Endothelial cell of umbilical vein (primary cell): Measurements from ENCODE around the gene DGKG. TPM values are rescaled to one million over a fixed set of nuclear protein-coding genes. Genes with fewer than 3 reads are reported as not detected.

Source experiments
- BruUV-seq: library from RNA; stranded (reverse); fragments of 400-500 nt; replicated peaks from 2 replicates; lab custom pipeline; 2021; lab: Mats Ljungman, UMichigan
- CTCF ChIA-PET: fragments of 300-600, 350-600 bp; sonication (Branson Sonifier 250); formaldehyde crosslinking; loops from one replicate; lab custom pipeline; 2021; ENCODE audit warnings: antibody characterized with exemption, inconsistent platforms; lab: Charles Lee
- POLR2A ChIA-PET: fragments of 300-600, 350-600 bp; sonication (Branson Sonifier 250); formaldehyde crosslinking; loops from one replicate; lab custom pipeline; 2021; ENCODE audit warnings: antibody characterized with exemption, inconsistent platforms; lab: Charles Lee
- DNase-seq: peaks from one replicate; pipeline ENCODE4 v3.0.0-alpha.2; 2011; ENCODE audit warnings: low read depth, low spot score
- FAIRE-seq: peaks from 2 replicates; lab custom pipeline; 2011; peaks lifted over from hg19 to GRCh38; lab: Jason Lieb, UNC
- H2AFZ ChIP-seq: 2 replicates; pipeline ENCODE4 v1.6.0; 2012; ENCODE audit warnings: low read depth, low read length, control low read depth, inconsistent platforms
- H3K27ac ChIP-seq: 2 replicates; pipeline ENCODE4 v1.5.1; 2011; ENCODE audit warnings: low read depth, mild to moderate bottlenecking, control low read depth, low read length, moderate library complexity; ENCODE audit not compliant: insufficient read depth
- H3K27me3 ChIP-seq, 2 experiments: 2 replicates each; pipeline versions ENCODE4 v1.6.0 to v1.6.1; 2011; ENCODE audit warnings: low read length in 2 of 2, mixed read lengths in 1 of 2; ENCODE audit not compliant: control insufficient read depth in 2 of 2, insufficient read depth in 2 of 2
- H3K36me3 ChIP-seq, 2 experiments: 2 replicates in 1 of 2; 3 replicates in 1 of 2; pipeline ENCODE4 v1.5.1; 2011; ENCODE audit warnings: low read length in 2 of 2, mild to moderate bottlenecking in 1 of 2, moderate library complexity in 1 of 2; ENCODE audit not compliant: control insufficient read depth in 2 of 2, insufficient read depth in 2 of 2; ENCODE audit errors: extremely low read depth in 1 of 2
- H3K4me1 ChIP-seq: 3 replicates; pipeline ENCODE4 v1.5.1; 2011; ENCODE audit warnings: mild to moderate bottlenecking, low read length; ENCODE audit not compliant: control insufficient read depth, insufficient read depth; ENCODE audit errors: extremely low read depth
- H3K4me2 ChIP-seq: 2 replicates; pipeline ENCODE4 v1.6.1; 2011; ENCODE audit warnings: low read length, control low read depth, mixed read lengths; ENCODE audit not compliant: insufficient read depth
- H3K4me3 ChIP-seq, 3 experiments: fragments of 200-600 bp in 1 of 3; sonication (generic), shearing (Covaris generic) in 1 of 3; replicated peaks in 1 of 3; 2 replicates each; pipeline ENCODE4 v1.5.1; 2011 to 2016; ENCODE audit warnings: control low read depth in 3 of 3, low read length in 3 of 3, mild to moderate bottlenecking in 2 of 3, inconsistent platforms in 1 of 3, low read depth in 1 of 3, moderate library complexity in 1 of 3; ENCODE audit not compliant: insufficient read depth in 1 of 3
- H3K79me2 ChIP-seq: 2 replicates; pipeline ENCODE4 v1.6.0; 2012; ENCODE audit warnings: low read length, inconsistent platforms; ENCODE audit not compliant: control insufficient read depth, insufficient read depth
- H3K9ac ChIP-seq: replicated peaks from 2 replicates; pipeline ENCODE3; 2011; ENCODE audit warnings: low read length, control low read depth; ENCODE audit not compliant: insufficient read depth; ENCODE audit errors: extremely low read depth
- H3K9me1 ChIP-seq: replicated peaks from 3 replicates; pipeline ENCODE4 v1.6.0; 2011; ENCODE audit warnings: mild to moderate bottlenecking, low read length; ENCODE audit not compliant: control insufficient read depth, insufficient read depth; ENCODE audit errors: extremely low read depth
- H3K9me3 ChIP-seq: replicated peaks from 2 replicates; pipeline ENCODE4 v1.5.1; 2012; ENCODE audit warnings: low read length, inconsistent platforms; ENCODE audit not compliant: control insufficient read depth, insufficient read depth
- H4K20me1 ChIP-seq: replicated peaks from 2 replicates; pipeline ENCODE3; 2011; ENCODE audit warnings: mild to moderate bottlenecking, low read length; ENCODE audit not compliant: control insufficient read depth, insufficient read depth; ENCODE audit errors: extremely low read depth
- EZH2 ChIP-seq: IDR thresholded peaks from 2 replicates; pipeline ENCODE4 v1.6.1; 2012; ENCODE audit warnings: borderline replicate concordance, low read depth, mild to moderate bottlenecking, moderate library complexity, low read length, inconsistent platforms; ENCODE audit not compliant: severe bottlenecking
- FOS ChIP-seq: IDR thresholded peaks from 2 replicates; pipeline ENCODE4 v1.6.1; 2011; ENCODE audit warnings: mild to moderate bottlenecking, low read length, moderate library complexity, borderline replicate concordance; ENCODE audit not compliant: insufficient read depth
- GATA2 ChIP-seq: IDR thresholded peaks from 2 replicates; pipeline ENCODE4 v1.7.0; 2011; ENCODE audit warnings: low read depth, mild to moderate bottlenecking, moderate library complexity, mixed read lengths, low read length; ENCODE audit not compliant: insufficient read length, insufficient read depth
- JUN ChIP-seq: IDR thresholded peaks from 2 replicates; pipeline ENCODE4 v1.6.1; 2011; ENCODE audit warnings: borderline replicate concordance, low read depth; ENCODE audit not compliant: insufficient read length, insufficient read depth
- MYC ChIP-seq: IDR thresholded peaks from one replicate; pipeline ENCODE4 v1.6.1; 2011; ENCODE audit warnings: mild to moderate bottlenecking, low read depth, low read length
- POLR2A ChIP-seq: IDR thresholded peaks from 2 replicates; pipeline ENCODE4 v1.6.1; 2012; ENCODE audit warnings: low read depth, mild to moderate bottlenecking, control low read depth, low read length
- POLR2AphosphoS5 ChIP-seq: IDR thresholded peaks from 2 replicates; pipeline ENCODE4 v1.6.1; 2012; ENCODE audit warnings: low read depth, mild to moderate bottlenecking, control low read depth, low read length, moderate library complexity; ENCODE audit not compliant: insufficient read depth
- dilution Hi-C: fragments of 300-500 bp; cut with MboI; formaldehyde crosslinking; loops from one replicate; pipeline ENCODE4 v1.15.0; 2019; ENCODE audit warnings: low sequenced_read_pairs; ENCODE audit not compliant: extremely low pct_ligation_motif_present
- intact Hi-C: fragments of 100-400 bp; cut with micrococcal nuclease; formaldehyde crosslinking; loops from one replicate; pipeline ENCODE4 v1.10.0; 2022
- polyA plus RNA-seq, 4 experiments: library from polyadenylated mRNA; depleted of rRNA in 3 of 4; stranded (reverse) in 3 of 4; unstranded in 1 of 4; fragments of >200 nt; gene quantifications; 2 replicates each; pipeline versions ENCODE4 v1.2.1 to v1.2.3, GENCODE V29; 2011 to 2012; ENCODE audit warnings: missing spikeins in 1 of 4
- total RNA-seq: library from RNA; stranded (reverse); gene quantifications from 2 replicates; pipeline ENCODE4 v1.2.3, GENCODE V29; 2021
- TF ChIP-seq, protein P1 (sequence below), 2 donors: IDR thresholded peaks; 1 replicate in 1 of 2; 2 replicates in 1 of 2; pipeline ENCODE4 v1.5.1; 2011; ENCODE audit warnings: low read length in 2 of 2, mild to moderate bottlenecking in 2 of 2, moderate library complexity in 2 of 2, control low read depth in 1 of 2, inconsistent platforms in 1 of 2, low read depth in 1 of 2; ENCODE audit not compliant: insufficient read depth in 1 of 2; ENCODE audit errors: extremely low read depth in 1 of 2
- TF ChIP-seq, protein P2 (sequence below): IDR thresholded peaks from 2 replicates; pipeline ENCODE4 v1.6.1; 2011; ENCODE audit not compliant: insufficient read depth, insufficient read length

Gene DGKG
- total and polyA plus RNA-seq, 2 donors (not counting 3 experiments of a cell fraction or from before 2014, with no cell fraction given): not detected

DNA sequence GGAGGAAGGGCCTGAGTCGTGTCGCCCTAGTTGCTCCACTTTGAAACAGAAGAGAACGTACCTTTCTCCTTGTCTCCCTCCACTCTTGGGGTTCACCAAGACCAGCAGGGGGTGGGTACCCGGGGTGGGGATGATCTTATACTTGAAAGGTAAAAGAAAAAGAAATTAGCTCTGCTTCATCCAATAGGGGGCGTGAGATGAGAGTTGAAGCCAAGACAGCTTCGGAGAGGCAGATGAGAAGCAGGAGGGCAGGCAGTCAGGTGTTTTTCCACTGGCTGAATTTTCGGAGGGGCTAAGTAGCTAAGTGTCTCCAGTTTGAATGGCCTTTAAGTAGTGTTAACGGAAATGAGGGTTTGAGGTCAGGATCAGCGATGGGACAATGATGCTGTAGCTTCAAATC, 100.4 kb downstream of the DGKG start:
- Histone ChIP-seq H3K9me3 (no peaks in the 10 kb centered on the region), H3K9me1 (no peaks in the 10 kb centered on the region), H3K27me3 (no peaks in the 10 kb centered on the region), H3K4me2 (no peak overlapping the region), H3K9ac (no peak overlapping the region), H3K79me2 (no peaks in the 10 kb centered on the region), H4K20me1 (no peaks in the 10 kb centered on the region), H3K27ac (no peak overlapping the region), H3K36me3 (no peaks in the 10 kb centered on the region), H2AFZ (no peak overlapping the region), H3K4me1 (no peaks in the 10 kb centered on the region), H3K4me3 (no peak overlapping the region)
- no TSS peak for BruUV-seq
- intact Hi-C loops (no loop called here), dilution Hi-C loops (no loop called here)
- CTCF ChIA-PET: interaction anchor here (0.8 to 5.1 kb wide), 11 partner anchors 12 to 355 kb away, joined by 3 to 124 read pairs (median 3); no protein-coding TSS in a partner anchor
- no peak for DNase-seq
- POLR2A ChIA-PET: no interaction called here
- TF ChIP-seq, protein P1, sequence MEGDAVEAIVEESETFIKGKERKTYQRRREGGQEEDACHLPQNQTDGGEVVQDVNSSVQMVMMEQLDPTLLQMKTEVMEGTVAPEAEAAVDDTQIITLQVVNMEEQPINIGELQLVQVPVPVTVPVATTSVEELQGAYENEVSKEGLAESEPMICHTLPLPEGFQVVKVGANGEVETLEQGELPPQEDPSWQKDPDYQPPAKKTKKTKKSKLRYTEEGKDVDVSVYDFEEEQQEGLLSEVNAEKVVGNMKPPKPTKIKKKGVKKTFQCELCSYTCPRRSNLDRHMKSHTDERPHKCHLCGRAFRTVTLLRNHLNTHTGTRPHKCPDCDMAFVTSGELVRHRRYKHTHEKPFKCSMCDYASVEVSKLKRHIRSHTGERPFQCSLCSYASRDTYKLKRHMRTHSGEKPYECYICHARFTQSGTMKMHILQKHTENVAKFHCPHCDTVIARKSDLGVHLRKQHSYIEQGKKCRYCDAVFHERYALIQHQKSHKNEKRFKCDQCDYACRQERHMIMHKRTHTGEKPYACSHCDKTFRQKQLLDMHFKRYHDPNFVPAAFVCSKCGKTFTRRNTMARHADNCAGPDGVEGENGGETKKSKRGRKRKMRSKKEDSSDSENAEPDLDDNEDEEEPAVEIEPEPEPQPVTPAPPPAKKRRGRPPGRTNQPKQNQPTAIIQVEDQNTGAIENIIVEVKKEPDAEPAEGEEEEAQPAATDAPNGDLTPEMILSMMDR (IDR thresholded peaks at IDR 0.05; ENCODE audit: extremely low read depth in 1 of 2, insufficient read depth in 1 of 2, low read depth in 1 of 2, low read length in 2 of 2): peak in 1 of 2 donors; percentile 19
- TF ChIP-seq GATA2: no peak
- no peak for FAIRE-seq

DNA sequence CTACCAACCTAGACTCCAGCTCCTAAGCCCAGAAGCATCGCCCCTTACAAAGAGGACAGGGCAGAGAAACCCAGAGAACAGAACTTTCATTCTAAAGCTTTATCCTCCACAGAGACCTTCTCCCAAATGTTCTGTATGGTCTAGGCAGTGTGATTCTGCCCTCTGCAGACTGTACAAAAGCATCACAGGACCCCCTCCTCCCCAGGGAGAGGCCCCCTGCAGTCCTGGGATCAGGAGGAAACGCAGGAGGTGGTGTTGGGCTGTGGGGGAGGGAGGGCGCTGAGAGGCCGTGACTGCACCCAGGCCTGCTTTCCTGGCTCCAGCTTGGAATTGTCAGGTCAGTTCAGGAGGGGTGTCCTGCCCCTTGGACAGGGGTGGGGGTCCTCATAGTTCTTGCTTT, 101.3 kb downstream of the DGKG start:
- H4K20me1 ChIP-seq: no peaks in the 10 kb centered on the region
- no peaks in the 10 kb centered on the region for H3K27me3 ChIP-seq
- no peaks in the 10 kb centered on the region for H3K79me2 ChIP-seq
- no peak overlapping the region for H3K4me3 ChIP-seq
- CTCF ChIA-PET: interaction anchor here (1.0 to 5.1 kb wide), 4 partner anchors 16 to 307 kb away, joined by 3 to 124 read pairs (median 22); no protein-coding TSS in a partner anchor
- no peak overlapping the region for H3K27ac ChIP-seq
- H3K9me3 ChIP-seq: no peaks in the 10 kb centered on the region
- H3K9me1 ChIP-seq: no peaks in the 10 kb centered on the region
- BruUV-seq: no TSS peak
- no peak overlapping the region for H2AFZ ChIP-seq
- POLR2A ChIA-PET: no interaction called here
- TF ChIP-seq, protein P1 (IDR thresholded peaks at IDR 0.05; ENCODE audit: extremely low read depth in 1 of 2, insufficient read depth in 1 of 2, low read depth in 1 of 2, low read length in 2 of 2): no peak
- TF ChIP-seq POLR2A (no peak), EZH2 (no peak), POLR2AphosphoS5 (no peak), GATA2 (no peak), FOS (no peak), MYC (no peak), JUN (no peak)
- TF ChIP-seq, protein P2, sequence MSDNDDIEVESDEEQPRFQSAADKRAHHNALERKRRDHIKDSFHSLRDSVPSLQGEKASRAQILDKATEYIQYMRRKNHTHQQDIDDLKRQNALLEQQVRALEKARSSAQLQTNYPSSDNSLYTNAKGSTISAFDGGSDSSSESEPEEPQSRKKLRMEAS: no peak
- H3K36me3 ChIP-seq: no peaks in the 10 kb centered on the region
- no peaks in the 10 kb centered on the region for H3K4me1 ChIP-seq
- no peak for FAIRE-seq
- dilution Hi-C loops (no loop called here), intact Hi-C loops (no loop called here)
- no peak overlapping the region for H3K4me2 ChIP-seq
- no peak overlapping the region for H3K9ac ChIP-seq
- DNase-seq: no peak
